HG03135 (cell line): ENCODE measurements around the gene GLE1.

Source experiments
- ATAC-seq: cut with Tn5 transposase; IDR thresholded peaks from one replicate; pipeline ENCODE4 v1.9.1; 2021; ENCODE audit warnings: mild to moderate bottlenecking, moderate library complexity; ENCODE audit not compliant: unreplicated experiment

Gene GLE1

GRCh38 chr9:128504485-128505413, at the start of gene GLE1:
GLE1 (plus strand) TSS chr9:128504719; CDS start chr9:128504806, 87 bp downstream.
- ATAC-seq: peak; percentile 79

GRCh38 chr9:128454991-128455390, 49.5 kb upstream of the GLE1 start:
- ATAC-seq: no peak

- peak; percentile 87 for ATAC-seq
Measured at GRCh38 chr9:128455849-128456612, 48.5 kb upstream of the GLE1 start, which contains the start of gene ODF2. ODF2 (plus strand) TSS chr9:128456006; CDS start chr9:128456092, 86 bp downstream.

GRCh38 chr9:128456613-128457061, 47.9 kb upstream of the GLE1 start:
- ATAC-seq: peak; percentile 45

GRCh38 chr9:128457207-128457606, 47.3 kb upstream of the GLE1 start:
- no peak for ATAC-seq

- ATAC-seq: no peak
Measured at GRCh38 chr9:128459011-128459410, 45.5 kb upstream of the GLE1 start.

GRCh38 chr9:128469070-128469469, 35.4 kb upstream of the GLE1 start:
- ATAC-seq: no peak

- ATAC-seq: no peak
Measured at GRCh38 chr9:128470560-128470959, 34.0 kb upstream of the GLE1 start.

GRCh38 chr9:128473104-128473503, 31.4 kb upstream of the GLE1 start:
- no peak for ATAC-seq

- ATAC-seq: no peak
Measured at GRCh38 chr9:128475867-128476266, 28.7 kb upstream of the GLE1 start.

- no peak for ATAC-seq
Measured at GRCh38 chr9:128479262-128479661, 25.3 kb upstream of the GLE1 start.

GRCh38 chr9:128481561-128481960, 23.0 kb upstream of the GLE1 start:
- ATAC-seq: no peak

GRCh38 chr9:128482186-128482585, 22.3 kb upstream of the GLE1 start:
- no peak for ATAC-seq

- no peak for ATAC-seq
Measured at GRCh38 chr9:128484686-128485413, 19.7 kb upstream of the GLE1 start.

GRCh38 chr9:128485414-128485855, 19.1 kb upstream of the GLE1 start:
- ATAC-seq: no peak

- no peak for ATAC-seq
Measured at GRCh38 chr9:128486201-128486600, 18.3 kb upstream of the GLE1 start.

- ATAC-seq: no peak
Measured at GRCh38 chr9:128493424-128493823, 11.1 kb upstream of the GLE1 start.

- ATAC-seq: no peak
Measured at GRCh38 chr9:128494108-128494745, 10.3 kb upstream of the GLE1 start.

GRCh38 chr9:128494746-128495129, 9.8 kb upstream of the GLE1 start:
- ATAC-seq: no peak

- no peak for ATAC-seq
Measured at GRCh38 chr9:128495296-128495695, 9.2 kb upstream of the GLE1 start.
